ENCODE results near the gene TERT.
"Not testable (repeated sequence)": the region's sequence is repeated elsewhere in the genome, so short reads cannot be mapped to it uniquely, and the experiment has no call there.

Gene TERT

DNA sequence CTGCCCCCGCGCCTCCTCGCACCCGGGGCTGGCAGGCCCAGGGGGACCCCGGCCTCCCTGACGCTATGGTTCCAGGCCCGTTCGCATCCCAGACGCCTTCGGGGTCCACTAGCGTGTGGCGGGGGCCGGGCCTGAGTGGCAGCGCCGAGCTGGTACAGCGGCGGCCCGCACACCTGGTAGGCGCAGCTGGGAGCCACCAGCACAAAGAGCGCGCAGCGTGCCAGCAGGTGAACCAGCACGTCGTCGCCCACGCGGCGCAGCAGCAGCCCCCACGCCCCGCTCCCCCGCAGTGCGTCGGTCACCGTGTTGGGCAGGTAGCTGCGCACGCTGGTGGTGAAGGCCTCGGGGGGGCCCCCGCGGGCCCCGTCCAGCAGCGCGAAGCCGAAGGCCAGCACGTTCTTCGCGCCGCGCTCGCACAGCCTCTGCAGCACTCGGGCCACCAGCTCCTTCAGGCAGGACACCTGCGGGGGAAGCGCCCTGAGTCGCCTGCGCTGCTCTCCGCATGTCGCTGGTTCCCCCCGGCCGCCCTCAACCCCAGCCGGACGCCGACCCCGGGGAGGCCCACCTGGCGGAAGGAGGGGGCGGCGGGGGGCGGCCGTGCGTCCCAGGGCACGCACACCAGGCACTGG, 548 bp downstream of the TERT start:
- DNase-seq (ENCODE audit: low read depth in 3 of 3): no peak

DNA sequence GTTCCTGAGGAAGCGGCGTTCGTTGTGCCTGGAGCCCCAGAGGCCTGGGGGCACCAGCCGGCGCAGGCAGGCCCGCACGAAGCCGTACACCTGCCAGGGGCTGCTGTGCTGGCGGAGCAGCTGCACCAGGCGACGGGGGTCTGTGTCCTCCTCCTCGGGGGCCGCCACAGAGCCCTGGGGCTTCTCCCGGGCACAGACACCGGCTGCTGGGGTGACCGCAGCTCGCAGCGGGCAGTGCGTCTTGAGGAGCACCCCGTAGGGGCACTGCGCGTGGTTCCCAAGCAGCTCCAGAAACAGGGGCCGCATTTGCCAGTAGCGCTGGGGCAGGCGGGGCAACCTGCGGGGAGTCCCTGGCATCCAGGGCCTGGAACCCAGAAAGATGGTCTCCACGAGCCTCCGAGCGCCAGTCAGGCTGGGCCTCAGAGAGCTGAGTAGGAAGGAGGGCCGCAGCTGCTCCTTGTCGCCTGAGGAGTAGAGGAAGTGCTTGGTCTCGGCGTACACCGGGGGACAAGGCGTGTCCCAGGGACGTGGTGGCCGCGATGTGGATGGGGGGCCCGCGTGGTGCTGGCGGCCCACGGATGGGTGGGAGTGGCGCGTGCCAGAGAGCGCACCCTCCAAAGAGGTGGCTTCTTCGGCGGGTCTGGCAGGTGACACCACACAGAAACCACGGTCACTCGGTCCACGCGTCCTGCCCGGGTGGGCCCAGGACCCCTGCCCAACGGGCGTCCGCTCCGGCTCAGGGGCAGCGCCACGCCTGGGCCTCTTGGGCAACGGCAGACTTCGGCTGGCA, 1.3 kb downstream of the TERT start:
- no peak for DNase-seq (ENCODE audit: low read depth in 3 of 3)

DNA sequence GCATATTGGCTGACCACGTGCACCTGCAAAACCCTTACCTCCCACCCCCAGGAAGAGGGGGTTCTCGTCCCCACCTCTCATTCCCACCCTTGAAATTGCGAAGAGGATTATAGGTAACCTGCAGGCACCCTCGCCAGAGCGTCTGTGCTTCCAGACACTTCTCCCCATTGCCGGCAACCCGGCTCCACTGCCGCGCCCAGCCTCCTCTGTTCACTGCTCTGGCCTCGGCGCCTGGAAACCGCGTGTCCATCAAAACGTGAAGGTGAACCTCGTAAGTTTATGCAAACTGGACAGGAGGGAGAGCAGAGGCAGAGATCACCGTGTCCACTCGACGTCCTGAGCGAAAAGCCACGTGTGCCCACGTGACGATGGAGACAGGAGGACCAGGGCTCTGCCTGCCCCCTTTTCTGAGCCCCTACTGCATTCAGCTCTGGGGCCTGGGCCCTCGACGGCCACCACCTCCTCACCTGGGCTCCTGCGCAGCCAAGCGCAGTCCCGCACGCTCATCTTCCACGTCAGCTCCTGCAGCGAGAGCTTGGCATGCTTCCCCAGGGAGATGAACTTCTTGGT, 1.9 kb downstream of the TERT start:
- DNase-seq (ENCODE audit: low read depth in 3 of 3): no peak

DNA sequence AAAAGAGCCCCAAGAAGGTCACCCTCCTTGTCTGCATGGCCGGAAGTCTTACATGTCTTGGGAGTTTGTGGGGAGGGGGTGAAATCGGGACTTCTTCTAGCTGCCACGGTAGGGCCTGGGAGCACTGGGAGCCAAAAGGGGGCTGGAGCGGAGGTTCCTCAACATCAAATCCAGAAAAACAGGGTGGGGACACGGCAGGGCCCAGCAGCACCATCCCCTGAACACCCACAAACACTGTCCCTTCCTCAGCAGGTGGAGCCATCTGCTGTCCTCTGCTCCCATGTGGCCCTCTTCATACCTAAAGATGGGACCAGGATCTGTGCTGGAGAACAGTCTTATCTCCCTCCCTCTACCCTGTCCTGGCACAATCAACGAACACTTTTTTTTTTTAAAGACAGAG, 2.7 kb downstream of the TERT start:
- no peak for DNase-seq (ENCODE audit: low read depth in 3 of 3)

DNA sequence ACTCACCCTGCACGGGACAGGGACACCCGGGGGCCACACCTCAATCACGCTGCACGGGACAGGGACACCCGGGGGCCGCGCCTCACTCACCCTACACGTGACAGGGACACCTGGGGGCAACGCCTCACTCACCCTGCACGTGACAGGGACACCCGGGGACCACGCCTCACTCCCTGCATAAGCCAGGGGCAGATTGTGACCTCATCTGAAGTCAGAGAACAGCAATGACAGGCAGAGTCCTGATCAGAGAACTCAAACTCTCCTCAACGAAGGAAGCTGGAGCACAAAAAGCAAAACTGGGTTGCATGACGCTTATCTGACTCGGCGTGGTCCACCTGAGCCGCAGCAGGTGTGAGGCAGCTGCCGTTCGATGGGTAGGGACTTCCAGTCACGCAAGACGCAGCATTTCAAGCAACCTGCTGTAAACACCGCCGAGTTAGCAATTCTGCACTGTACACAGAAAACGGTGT, 3.2 kb downstream of the TERT start:
- no peak for DNase-seq (ENCODE audit: low read depth in 3 of 3)

GRCh38 chr5:1290956-1291355, 3.9 kb downstream of the TERT start:
- not testable (repeated sequence) for DNase-seq (ENCODE audit: low read depth in 3 of 3)

- not testable (repeated sequence) for DNase-seq (ENCODE audit: low read depth in 3 of 3)
These were observed 5.3 kb downstream of the TERT start for GRCh38 chr5:1289559-1289958.

DNA sequence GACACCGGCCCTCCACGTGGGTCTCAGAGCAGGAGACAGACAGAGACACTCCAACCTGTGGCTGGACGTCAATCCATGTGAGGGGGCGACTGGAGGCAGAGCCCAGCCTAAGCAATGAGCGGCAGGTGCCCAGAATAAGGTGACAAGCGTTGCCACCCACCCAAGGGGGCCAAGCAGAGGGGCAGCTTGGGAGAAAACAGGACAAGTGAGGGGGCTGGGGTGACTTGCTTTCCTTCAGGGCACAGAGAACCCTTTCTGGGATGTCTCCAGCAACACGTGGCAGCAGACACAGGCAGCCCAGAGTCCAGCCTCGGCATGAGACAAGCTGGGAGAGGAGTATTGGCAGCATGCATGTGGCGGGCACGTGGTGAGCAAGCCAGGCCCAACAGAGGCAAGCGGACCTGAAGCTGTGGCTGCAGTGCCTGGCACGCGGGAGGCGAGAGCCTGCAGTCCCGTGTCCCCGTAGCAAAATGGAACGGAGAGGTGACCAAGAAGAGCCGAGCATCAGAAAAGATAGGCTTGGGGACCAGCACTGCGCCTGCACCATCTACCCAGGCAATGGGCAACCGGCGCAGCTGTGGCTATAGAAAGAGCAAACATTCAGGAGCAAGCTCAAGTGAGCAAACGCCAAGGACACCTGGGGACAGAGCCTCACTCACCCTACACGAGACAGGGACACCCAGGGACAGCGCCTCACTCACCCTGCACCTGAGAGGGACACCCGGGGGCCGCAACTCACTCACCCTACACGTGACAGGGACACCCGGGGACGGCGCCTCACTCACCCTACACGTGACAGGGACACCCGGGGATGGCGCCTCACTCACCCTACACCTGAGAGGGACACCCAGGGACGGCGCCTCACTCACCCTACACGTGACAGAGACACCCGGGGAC, 6.2 kb downstream of the TERT start:
- no peak for DNase-seq (ENCODE audit: low read depth in 3 of 3)

DNA sequence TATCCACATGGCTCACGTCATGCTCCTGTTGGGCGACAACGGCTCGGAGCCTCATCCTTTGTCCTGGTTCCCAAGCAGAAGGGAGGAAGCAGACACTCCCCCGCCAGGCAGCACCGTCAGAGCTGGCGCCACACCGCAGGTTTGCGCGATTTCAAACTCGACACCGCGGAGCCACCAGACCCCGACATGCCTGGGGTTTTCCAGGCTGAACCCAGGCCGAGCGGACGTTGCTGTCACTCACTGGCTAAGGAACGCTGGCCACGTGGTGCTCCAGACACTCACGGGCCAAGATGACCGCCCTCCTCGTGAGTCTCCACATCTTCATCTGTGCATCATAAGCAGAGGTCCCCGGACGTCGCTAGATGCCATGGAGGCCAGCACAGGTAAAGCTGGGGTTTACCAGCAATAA, 9.0 kb downstream of the TERT start:
- no peak for DNase-seq (ENCODE audit: low read depth in 3 of 3)

- DNase-seq (ENCODE audit: low read depth in 3 of 3): no peak
These were observed 9.7 kb downstream of the TERT start for GRCh38 chr5:1285141-1285540.

GRCh38 chr5:1284336-1284970, 10.4 kb downstream of the TERT start:
- not testable (repeated sequence) for DNase-seq (ENCODE audit: low read depth in 3 of 3)

GRCh38 chr5:1283729-1284041, 11.2 kb downstream of the TERT start:
- not testable (repeated sequence) for DNase-seq (ENCODE audit: low read depth in 3 of 3)

DNA sequence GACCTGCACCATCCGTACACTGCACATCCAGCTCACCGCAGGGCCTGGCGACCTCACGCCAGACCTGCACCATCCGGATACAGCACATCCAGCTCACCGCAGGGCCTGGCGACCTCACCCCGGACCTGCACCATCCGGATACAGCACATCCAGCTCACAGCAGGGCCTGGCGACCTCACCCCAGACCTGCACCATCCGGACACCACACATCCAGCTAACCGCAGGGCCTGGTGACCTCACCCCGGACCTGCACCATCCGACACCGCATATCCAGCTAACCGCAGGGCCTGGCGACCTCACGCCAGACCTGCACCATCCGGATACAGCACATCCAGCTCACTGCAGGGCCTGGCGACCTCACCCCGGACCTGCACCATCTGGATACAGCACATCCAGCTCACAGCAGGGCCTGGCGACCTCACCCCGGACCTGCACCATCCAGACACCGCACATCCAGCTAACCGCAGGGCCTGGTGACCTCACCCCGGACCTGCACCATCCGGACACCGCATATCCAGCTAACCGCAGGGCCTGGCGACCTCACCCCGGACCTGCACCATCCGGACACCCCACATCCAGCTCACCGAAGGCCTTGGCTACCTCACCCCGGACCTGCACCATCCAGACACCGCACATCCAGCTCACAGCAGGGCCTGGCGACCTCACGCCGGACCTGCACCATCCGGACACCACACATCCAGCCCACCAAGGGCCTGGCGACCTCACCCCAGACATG, 11.7 kb downstream of the TERT start:
- DNase-seq (ENCODE audit: low read depth in 3 of 3): not testable (repeated sequence)

- no peak for DNase-seq (ENCODE audit: low read depth in 3 of 3)
These were observed 12.5 kb downstream of the TERT start for GRCh38 chr5:1282131-1282992.

- no peak for DNase-seq (ENCODE audit: low read depth in 3 of 3)
These were observed 13.6 kb downstream of the TERT start for GRCh38 chr5:1281038-1281882.

GRCh38 chr5:1280177-1281037, 14.5 kb downstream of the TERT start:
- DNase-seq (ENCODE audit: low read depth in 3 of 3): no peak

- DNase-seq (ENCODE audit: low read depth in 3 of 3): no peak
These were observed 15.3 kb downstream of the TERT start for GRCh38 chr5:1279443-1280151.
